Cerebellar cortex (tissue), 1 donor: ENCODE results near the gene ZNF581.

Experiments used
- DNase-seq: peaks from one replicate; pipeline ENCODE4 v3.0.0-alpha.2; 2015; ENCODE audit warnings: low spot score

Gene ZNF581

GRCh38 chr19:55611300-55611982 is 32.0 kb upstream of the ZNF581 start:
- DNase-seq, result no peak

- DNase-seq, result no peak
Observed at GRCh38 chr19:55611983-55612645, 31.3 kb upstream of the ZNF581 start.

- no peak for DNase-seq
Observed at GRCh38 chr19:55613396-55613795, 30.1 kb upstream of the ZNF581 start.

GRCh38 chr19:55613930-55614710 is 29.3 kb upstream of the ZNF581 start:
- DNase-seq, result no peak

GRCh38 chr19:55614711-55615542 is 28.5 kb upstream of the ZNF581 start:
- no peak for DNase-seq

- no peak for DNase-seq
Observed at GRCh38 chr19:55615543-55616394, 27.7 kb upstream of the ZNF581 start.

- no peak for DNase-seq
Observed at GRCh38 chr19:55616395-55616875, 27.0 kb upstream of the ZNF581 start.

GRCh38 chr19:55617426-55617825 is 26.0 kb upstream of the ZNF581 start:
- DNase-seq, result no peak

- no peak for DNase-seq
Observed at GRCh38 chr19:55618426-55618825, 25.0 kb upstream of the ZNF581 start.

- DNase-seq, result no peak
Observed at GRCh38 chr19:55619286-55619685, 24.2 kb upstream of the ZNF581 start.

GRCh38 chr19:55620410-55621204 is 22.8 kb upstream of the ZNF581 start:
- DNase-seq, result no peak

- no peak for DNase-seq
Observed at GRCh38 chr19:55621205-55621672, 22.2 kb upstream of the ZNF581 start.

- no peak for DNase-seq
Observed at GRCh38 chr19:55621673-55622231, 21.7 kb upstream of the ZNF581 start.

- DNase-seq, result no peak
Observed at GRCh38 chr19:55622242-55622969, 21.0 kb upstream of the ZNF581 start.

GRCh38 chr19:55623130-55623529 is 20.3 kb upstream of the ZNF581 start:
- no peak for DNase-seq

GRCh38 chr19:55623561-55623960 is 19.9 kb upstream of the ZNF581 start:
- DNase-seq, result no peak

- DNase-seq, result peak; percentile 93
Observed at GRCh38 chr19:55624109-55625003, 19.1 kb upstream of the ZNF581 start, which contains the start of gene ZNF784. Gene ZNF784 (minus strand): TSS chr19:55624566. CDS start chr19:55624561, 5 bp downstream.

GRCh38 chr19:55625004-55625326 is 18.5 kb upstream of the ZNF581 start:
- DNase-seq, result no peak
